ENCODE results near the gene CAMTA1. TPM values are rescaled to one million over a fixed set of nuclear protein-coding genes. Genes with fewer than 3 reads are reported as not detected.

CAMTA1 gene
- polyA plus RNA-seq, 1 of the 3 experiments (the other 2 are of a cell fraction) = 63.1 TPM

DNA sequence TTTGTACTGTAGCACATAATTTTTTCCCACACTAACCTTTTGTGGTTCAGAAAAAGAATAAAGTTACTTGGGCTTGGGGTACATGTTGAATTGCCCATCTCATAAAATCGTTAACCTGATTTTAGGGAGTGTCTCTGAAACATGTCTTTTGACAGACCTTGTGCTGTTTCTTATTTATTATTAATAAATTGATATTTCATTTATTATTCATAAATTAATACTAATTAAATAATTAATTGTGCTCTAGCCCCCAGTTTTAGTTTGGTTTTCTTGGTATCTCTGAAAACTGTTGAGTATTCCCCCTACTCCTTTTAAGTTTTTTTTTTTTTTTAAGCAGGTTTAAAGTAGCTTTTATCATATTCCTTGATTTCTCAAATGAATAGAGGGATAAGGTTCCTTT is 27.9 kb downstream of the CAMTA1 start:
- Histone ChIP-seq H3K4me3 (ENCODE audit: low read depth in 2 of 2, low read length in 1 of 2) (no peak overlapping the region), H3K79me2 (ENCODE audit: insufficient read depth) (peaks cover 98% of the 10 kb centered on the region), H3K9me3 (no peaks in the 10 kb centered on the region), H3K9me2 (no peaks in the 10 kb centered on the region), H3K27ac (ENCODE audit: low read depth in 2 of 2, low read length in 1 of 2) (no peak overlapping the region), H3K9ac (no peak overlapping the region), H3K4me2 (no peak overlapping the region), H2AFZ (ENCODE audit: low read depth) (no peak overlapping the region), H3F3A (replicated peaks; ENCODE audit: insufficient read depth) (no peaks in the 10 kb centered on the region), H3K4me1 (ENCODE audit: control insufficient read depth in 1 of 2, insufficient read depth in 2 of 2, low read depth in 1 of 2, low read length in 1 of 2) (peaks cover 0 to 5% of the 10 kb centered on the region in 2 experiments; a peak in 1 of 4 replicates), H3K36me3 (replicated peaks in 1 of 2; ENCODE audit: control insufficient read depth in 1 of 2, insufficient read depth in 2 of 2, low read length in 1 of 2) (peaks cover 0 to 2% of the 10 kb centered on the region in 2 experiments), H4K20me1 (ENCODE audit: insufficient read depth) (peaks cover 31% of the 10 kb centered on the region), H3K27me3 (ENCODE audit: insufficient read depth) (no peaks in the 10 kb centered on the region)
- POLR2A ChIA-PET = no interaction called here
- no peak for TF ChIP-seq SMC3 (IDR thresholded peaks at IDR 0.05; ENCODE audit: low read depth, low read length)
- TF ChIP-seq TEAD4 (IDR thresholded peaks at IDR 0.05; ENCODE audit: borderline replicate concordance, insufficient read depth) = no peak
- no peak for TF ChIP-seq GATA2 (CRISPR knock-in tag; IDR thresholded peaks at IDR 0.05)
- no peak for TF ChIP-seq FOXM1 (IDR thresholded peaks at IDR 0.05; ENCODE audit: low read depth)
- no peak for TF ChIP-seq POLR2AphosphoS5 (IDR thresholded peaks at IDR 0.05; ENCODE audit: low read depth, low read length)
- TF ChIP-seq, protein P1, sequence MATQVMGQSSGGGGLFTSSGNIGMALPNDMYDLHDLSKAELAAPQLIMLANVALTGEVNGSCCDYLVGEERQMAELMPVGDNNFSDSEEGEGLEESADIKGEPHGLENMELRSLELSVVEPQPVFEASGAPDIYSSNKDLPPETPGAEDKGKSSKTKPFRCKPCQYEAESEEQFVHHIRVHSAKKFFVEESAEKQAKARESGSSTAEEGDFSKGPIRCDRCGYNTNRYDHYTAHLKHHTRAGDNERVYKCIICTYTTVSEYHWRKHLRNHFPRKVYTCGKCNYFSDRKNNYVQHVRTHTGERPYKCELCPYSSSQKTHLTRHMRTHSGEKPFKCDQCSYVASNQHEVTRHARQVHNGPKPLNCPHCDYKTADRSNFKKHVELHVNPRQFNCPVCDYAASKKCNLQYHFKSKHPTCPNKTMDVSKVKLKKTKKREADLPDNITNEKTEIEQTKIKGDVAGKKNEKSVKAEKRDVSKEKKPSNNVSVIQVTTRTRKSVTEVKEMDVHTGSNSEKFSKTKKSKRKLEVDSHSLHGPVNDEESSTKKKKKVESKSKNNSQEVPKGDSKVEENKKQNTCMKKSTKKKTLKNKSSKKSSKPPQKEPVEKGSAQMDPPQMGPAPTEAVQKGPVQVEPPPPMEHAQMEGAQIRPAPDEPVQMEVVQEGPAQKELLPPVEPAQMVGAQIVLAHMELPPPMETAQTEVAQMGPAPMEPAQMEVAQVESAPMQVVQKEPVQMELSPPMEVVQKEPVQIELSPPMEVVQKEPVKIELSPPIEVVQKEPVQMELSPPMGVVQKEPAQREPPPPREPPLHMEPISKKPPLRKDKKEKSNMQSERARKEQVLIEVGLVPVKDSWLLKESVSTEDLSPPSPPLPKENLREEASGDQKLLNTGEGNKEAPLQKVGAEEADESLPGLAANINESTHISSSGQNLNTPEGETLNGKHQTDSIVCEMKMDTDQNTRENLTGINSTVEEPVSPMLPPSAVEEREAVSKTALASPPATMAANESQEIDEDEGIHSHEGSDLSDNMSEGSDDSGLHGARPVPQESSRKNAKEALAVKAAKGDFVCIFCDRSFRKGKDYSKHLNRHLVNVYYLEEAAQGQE (IDR thresholded peaks at IDR 0.05; ENCODE audit: low read depth, low read length) = no peak
- TF ChIP-seq TCF12 (IDR thresholded peaks at IDR 0.05) = no peak
- TF ChIP-seq EZH2phosphoT487 (IDR thresholded peaks at IDR 0.05; ENCODE audit: borderline replicate concordance, low read depth) = no peak
- TF ChIP-seq, protein P2, sequence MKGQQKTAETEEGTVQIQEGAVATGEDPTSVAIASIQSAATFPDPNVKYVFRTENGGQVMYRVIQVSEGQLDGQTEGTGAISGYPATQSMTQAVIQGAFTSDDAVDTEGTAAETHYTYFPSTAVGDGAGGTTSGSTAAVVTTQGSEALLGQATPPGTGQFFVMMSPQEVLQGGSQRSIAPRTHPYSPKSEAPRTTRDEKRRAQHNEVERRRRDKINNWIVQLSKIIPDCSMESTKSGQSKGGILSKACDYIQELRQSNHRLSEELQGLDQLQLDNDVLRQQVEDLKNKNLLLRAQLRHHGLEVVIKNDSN (IDR thresholded peaks at IDR 0.05; ENCODE audit: borderline replicate concordance, low read depth) = no peak
- no peak for TF ChIP-seq EP300 (IDR thresholded peaks at IDR 0.05; ENCODE audit: borderline replicate concordance in 1 of 2, low read depth in 1 of 2, low read length in 1 of 2)
- WGBS (ENCODE audit: low lambda C conversion rate) = 90% methylated on average over 1 of the region's 1 CpG
- CTCF ChIA-PET = interaction anchor here (1.0 kb wide), 1 partner anchor 17 kb away, joined by 3 read pairs; no protein-coding TSS in a partner anchor
- no peak for DNase-seq

DNA sequence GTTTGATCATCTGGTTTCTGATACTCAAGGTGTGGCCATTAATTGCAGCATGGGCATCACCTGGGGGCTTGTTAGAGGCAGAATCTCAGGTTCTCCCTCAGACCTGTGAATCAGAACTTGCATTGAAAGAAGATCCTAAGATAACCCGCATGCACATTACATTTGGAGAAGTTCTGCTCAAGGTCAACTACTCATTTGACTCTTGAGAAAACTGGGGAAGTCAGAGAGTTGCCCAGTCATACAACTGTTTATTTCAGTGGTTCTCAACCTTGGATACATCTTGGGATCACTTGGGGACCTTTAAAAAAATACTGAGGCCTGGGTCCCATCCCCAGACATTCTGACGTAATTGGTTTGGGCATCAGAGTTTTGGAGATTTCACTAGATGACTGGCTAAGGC is 30.5 kb downstream of the CAMTA1 start:
- H3K27me3 ChIP-seq (ENCODE audit: insufficient read depth) = no peaks in the 10 kb centered on the region

More for the DNA sequence above, 30.5 kb downstream of the CAMTA1 start:
- H3F3A ChIP-seq (replicated peaks; ENCODE audit: insufficient read depth) = peaks cover 8% of the 10 kb centered on the region
- no peak overlapping the region for H2AFZ ChIP-seq (ENCODE audit: low read depth)
- H3K4me1 ChIP-seq (ENCODE audit: control insufficient read depth in 1 of 2, insufficient read depth in 2 of 2, low read depth in 1 of 2, low read length in 1 of 2) = peaks cover 0 to 7% of the 10 kb centered on the region in 2 experiments; a peak in 2 of 4 replicates
- DNase-seq = no peak
- H3K79me2 ChIP-seq (ENCODE audit: insufficient read depth) = peaks cover 91% of the 10 kb centered on the region
- no peak overlapping the region for H3K4me3 ChIP-seq (ENCODE audit: low read depth in 2 of 2, low read length in 1 of 2)
- H3K27ac ChIP-seq (ENCODE audit: low read depth in 2 of 2, low read length in 1 of 2) = no peak overlapping the region
- no peak overlapping the region for H3K4me2 ChIP-seq
- WGBS (ENCODE audit: low lambda C conversion rate) = 75% methylated on average over 1 of the region's 2 CpGs
- H3K9me2 ChIP-seq = no peaks in the 10 kb centered on the region
- TF ChIP-seq, protein P3, sequence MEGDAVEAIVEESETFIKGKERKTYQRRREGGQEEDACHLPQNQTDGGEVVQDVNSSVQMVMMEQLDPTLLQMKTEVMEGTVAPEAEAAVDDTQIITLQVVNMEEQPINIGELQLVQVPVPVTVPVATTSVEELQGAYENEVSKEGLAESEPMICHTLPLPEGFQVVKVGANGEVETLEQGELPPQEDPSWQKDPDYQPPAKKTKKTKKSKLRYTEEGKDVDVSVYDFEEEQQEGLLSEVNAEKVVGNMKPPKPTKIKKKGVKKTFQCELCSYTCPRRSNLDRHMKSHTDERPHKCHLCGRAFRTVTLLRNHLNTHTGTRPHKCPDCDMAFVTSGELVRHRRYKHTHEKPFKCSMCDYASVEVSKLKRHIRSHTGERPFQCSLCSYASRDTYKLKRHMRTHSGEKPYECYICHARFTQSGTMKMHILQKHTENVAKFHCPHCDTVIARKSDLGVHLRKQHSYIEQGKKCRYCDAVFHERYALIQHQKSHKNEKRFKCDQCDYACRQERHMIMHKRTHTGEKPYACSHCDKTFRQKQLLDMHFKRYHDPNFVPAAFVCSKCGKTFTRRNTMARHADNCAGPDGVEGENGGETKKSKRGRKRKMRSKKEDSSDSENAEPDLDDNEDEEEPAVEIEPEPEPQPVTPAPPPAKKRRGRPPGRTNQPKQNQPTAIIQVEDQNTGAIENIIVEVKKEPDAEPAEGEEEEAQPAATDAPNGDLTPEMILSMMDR (IDR thresholded peaks at IDR 0.05) = no peak
- TF ChIP-seq FOXJ3 (CRISPR knock-in tag; IDR thresholded peaks at IDR 0.05) = no peak
- no peaks in the 10 kb centered on the region for H3K9me3 ChIP-seq
- H4K20me1 ChIP-seq (ENCODE audit: insufficient read depth) = peaks cover 26% of the 10 kb centered on the region
- ChIA-PET CTCF (no interaction called here), POLR2A (no interaction called here)
- H3K36me3 ChIP-seq (replicated peaks in 1 of 2; ENCODE audit: control insufficient read depth in 1 of 2, insufficient read depth in 2 of 2, low read length in 1 of 2) = peaks cover 0 to 2% of the 10 kb centered on the region in 2 experiments
- no peak overlapping the region for H3K9ac ChIP-seq
